A673 (cell line): Measurements from ENCODE around the gene SKI.

Experiments used
- EZH2 ChIP-seq: fragments of 200-600 bp; sonication (generic); IDR thresholded peaks from 2 replicates; pipeline ENCODE4 v1.6.1; 2017; ENCODE audit warnings: borderline replicate concordance, low read depth, mild to moderate bottlenecking, mixed read lengths, antibody characterized with exemption, low read length; ENCODE audit not compliant: poor library complexity, severe bottlenecking
- TF ChIP-seq, protein P1 (sequence below): fragments of 300-800, 200-600 bp; sonication (generic); conservative IDR thresholded peaks from 2 replicates; pipeline ENCODE4 v1.5.1; 2017; ENCODE audit warnings: low read depth, mild to moderate bottlenecking, antibody characterized with exemption, low read length, moderate library complexity, mixed read lengths

DNA sequence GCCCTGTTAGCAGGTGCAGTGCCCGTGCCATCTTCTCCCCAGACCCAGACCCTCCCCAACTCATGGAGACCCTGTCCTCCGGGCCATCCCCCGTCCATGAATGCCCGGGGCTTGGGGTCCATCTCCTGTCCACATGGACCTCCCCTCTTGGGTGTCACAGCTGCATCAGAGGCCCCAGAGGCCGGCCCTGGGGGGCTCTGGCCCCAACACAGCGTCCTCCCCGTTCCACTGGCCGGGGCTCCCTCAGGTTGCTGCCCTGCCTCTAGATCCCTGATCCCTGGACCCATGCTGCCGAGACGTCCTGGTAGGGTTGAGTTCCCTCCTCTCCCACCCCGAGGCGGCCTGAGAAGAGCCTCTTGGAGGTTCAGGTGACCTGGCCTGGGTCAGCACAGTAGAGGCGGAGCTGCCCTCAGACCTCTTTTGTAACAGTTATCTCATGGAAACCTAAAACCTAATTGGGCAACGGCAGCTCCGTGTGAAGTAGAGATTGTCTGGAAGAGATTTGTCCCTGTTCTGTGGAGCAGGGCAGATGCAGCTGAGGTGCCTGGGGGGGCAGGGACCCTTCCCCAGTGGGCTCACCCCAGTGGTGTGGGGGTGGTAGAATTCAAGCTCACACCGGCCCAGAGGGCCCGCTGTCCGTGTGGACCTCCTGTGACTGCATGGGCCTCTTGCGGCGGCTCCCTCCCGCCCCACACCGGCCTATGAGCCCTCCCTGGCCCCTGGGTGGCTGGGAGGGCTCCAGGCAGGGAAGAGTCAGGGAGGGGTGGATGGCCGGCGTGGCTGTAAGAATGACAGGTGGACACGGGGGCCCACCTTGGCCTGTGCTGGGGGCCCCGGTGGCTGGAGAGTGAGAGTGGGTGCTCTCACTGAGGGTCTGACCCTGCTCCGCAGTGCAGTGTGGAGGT is 56.1 kb downstream of the SKI start:
- TF ChIP-seq EZH2, result no peak
- TF ChIP-seq, protein P1, sequence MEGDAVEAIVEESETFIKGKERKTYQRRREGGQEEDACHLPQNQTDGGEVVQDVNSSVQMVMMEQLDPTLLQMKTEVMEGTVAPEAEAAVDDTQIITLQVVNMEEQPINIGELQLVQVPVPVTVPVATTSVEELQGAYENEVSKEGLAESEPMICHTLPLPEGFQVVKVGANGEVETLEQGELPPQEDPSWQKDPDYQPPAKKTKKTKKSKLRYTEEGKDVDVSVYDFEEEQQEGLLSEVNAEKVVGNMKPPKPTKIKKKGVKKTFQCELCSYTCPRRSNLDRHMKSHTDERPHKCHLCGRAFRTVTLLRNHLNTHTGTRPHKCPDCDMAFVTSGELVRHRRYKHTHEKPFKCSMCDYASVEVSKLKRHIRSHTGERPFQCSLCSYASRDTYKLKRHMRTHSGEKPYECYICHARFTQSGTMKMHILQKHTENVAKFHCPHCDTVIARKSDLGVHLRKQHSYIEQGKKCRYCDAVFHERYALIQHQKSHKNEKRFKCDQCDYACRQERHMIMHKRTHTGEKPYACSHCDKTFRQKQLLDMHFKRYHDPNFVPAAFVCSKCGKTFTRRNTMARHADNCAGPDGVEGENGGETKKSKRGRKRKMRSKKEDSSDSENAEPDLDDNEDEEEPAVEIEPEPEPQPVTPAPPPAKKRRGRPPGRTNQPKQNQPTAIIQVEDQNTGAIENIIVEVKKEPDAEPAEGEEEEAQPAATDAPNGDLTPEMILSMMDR, result no peak
